GM21360 (cell line): ENCODE data around the gene HMMR.
"Not testable (repeated sequence)": the region's sequence is repeated elsewhere in the genome, so short reads cannot be mapped to it uniquely, and the experiment has no call there.

ENCODE experiments used
- ATAC-seq: cut with Tn5 transposase; IDR thresholded peaks from one replicate; pipeline ENCODE4 v1.9.1; 2021; ENCODE audit warnings: mild to moderate bottlenecking, moderate library complexity; ENCODE audit not compliant: unreplicated experiment

Gene HMMR

DNA sequence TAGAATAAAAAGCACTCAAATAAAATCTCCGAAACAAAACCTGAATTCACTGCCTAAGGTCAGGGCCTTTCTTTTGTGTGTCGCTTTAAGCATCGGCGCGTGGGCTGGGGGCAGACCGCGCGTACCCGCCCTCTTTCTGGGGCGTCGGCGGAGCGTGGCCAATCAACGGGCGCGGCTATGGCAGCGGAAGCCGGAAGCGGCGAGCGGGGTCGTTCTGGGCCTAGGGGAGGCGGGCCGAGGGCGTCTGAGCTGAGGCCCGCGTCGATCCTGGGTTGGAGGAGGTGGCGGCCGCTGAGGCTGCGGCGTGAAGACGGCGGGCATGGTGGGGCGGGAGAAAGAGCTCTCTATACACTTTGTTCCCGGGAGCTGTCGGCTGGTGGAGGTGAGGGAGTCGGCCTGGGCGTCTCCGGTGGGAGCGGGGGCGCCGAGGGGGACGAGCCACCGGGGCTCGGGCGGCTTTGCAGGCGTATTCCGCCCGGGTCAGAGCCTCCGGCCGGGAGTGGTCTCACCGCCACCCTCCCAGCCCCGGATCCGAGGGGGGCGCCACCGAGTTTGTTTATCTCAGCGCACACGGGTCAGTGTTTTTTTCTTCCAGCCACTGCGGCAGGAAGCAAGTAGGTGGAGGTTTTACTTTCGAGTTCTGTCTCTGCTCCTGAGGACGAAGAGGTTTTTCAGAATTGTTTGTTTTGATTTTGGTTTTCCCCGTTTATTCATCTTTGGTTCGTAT lies 45.1 kb downstream of the HMMR start, which contains the start of gene MAT2B:
Gene MAT2B (plus strand): TSS at position 252 of the 727 bp plus-strand sequence. CDS start 68 bp downstream, at position 320.
- ATAC-seq: peak; percentile 85

DNA sequence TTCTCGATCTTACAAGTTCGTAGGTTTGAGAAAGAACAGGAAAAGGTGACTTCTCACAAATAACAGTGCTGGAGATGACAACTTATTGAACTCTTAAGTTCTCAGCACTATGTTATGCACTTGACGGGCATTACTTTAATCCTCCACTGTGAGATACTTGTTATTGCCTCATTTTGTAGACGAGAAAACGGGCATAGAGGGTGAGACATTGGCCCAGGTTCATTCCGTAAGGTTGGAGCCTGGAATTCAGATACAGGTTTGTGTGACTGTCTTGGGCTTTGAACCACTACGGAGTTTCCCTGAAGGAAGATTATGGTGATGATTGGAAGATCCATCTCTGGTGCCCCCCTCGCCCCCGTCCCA lies 45.6 kb downstream of the HMMR start:
- ATAC-seq: peak; percentile 8

DNA sequence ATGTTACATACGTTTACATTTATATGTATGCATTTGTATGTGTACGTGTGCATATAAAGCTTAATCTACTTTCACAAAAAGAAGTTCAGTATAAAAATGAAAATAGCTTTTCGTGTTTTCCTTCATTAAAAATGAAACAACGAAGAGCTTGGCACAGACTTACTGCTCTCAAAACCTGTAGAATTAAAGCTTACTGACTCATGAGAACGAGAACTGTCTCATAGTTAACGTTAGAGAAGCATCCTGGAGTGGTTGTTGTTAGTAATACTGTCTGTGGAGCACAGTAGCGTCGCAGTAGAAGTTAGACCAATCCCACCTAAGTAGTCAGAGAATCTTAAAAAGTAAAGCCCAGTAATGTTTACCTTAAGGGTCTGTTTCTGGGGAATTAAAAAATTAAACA lies 46.3 kb downstream of the HMMR start:
- no peak for ATAC-seq

DNA sequence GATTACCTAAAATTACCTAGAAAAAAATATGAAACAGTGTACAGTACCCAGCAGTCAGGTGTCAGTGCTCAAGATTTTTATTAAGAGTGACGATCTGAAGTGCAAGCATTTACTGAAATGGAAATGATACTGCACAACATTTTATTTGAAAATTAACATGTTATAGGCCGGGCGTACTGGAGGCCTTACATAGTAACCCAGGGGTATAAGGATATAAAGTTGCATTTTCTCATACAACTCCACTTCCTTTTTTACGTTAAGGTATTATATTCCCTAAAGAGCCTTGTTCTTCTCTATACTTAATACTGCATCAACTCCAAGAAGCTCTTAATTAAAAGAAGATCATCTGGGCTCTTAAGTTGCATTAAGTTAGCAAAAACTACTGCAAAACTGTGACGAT lies 48.3 kb downstream of the HMMR start:
- no peak for ATAC-seq

DNA sequence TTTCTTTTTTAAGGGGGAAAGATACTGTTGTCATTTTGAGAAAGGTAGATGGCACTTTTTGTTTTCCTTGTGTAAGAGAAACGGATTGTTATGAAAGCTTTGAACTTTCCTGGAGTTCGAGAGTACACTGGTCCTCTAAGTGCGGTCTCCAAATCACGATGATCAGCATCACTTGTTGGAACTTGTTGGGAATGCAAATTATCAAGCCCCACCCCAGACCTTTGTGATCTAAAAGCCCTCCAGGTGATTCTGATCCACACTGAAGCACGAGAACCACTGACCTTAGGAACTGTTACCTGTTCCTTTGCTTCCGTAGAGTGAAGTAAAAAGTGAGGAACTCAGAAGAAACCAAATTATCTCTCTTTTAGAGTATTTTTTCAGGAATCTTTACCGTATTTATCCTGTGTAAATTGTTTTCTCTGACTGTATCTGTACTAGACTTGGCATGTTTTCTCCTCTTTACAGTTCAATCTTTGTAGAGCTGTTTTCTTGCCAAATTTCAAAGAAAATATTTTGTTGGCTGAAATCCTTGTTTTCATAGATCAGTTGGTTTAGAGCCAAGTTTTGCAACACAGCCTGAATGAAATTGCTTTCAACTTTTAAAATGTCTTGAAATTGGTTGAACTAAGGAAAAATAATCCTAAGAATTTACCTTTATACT lies 49.0 kb downstream of the HMMR start:
- no peak for ATAC-seq

DNA sequence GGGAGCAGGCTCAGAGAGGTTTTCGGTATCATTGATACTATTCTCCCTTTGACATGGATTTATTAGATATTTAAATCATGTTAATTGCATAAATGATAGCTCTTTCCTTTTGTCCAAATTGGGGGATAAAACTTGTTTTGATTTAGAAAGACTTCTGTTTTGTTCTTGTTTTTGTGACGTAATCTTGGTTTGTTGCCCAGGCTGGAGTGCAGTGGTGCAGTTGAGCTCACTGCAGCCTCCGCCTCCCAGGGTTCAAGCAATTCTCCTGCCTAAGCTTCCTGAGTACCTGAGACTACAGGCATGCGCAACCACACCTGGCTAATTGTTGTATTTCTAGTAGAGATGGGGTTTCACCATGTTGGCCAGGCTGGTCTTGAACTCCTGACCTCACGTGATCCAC lies 52.1 kb downstream of the HMMR start:
- no peak for ATAC-seq

DNA sequence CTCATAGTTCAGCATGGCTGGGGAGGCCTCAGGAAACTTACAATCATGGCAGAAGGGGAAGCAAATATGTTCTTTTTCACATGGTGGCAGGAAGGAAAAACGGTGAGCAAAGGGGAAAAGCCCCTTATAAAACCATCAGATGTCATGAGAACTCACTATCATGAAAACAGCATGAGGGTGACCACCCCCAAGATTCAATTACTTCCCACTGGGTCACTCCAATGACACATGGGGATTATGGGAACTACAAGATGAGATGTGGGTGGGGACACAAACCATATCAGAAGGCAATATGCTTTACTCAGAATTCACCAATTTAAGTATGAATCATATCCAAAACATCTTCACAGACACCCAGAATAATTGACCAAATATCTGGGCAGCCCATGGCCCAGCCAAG lies 64.7 kb downstream of the HMMR start:
- ATAC-seq: no peak

DNA sequence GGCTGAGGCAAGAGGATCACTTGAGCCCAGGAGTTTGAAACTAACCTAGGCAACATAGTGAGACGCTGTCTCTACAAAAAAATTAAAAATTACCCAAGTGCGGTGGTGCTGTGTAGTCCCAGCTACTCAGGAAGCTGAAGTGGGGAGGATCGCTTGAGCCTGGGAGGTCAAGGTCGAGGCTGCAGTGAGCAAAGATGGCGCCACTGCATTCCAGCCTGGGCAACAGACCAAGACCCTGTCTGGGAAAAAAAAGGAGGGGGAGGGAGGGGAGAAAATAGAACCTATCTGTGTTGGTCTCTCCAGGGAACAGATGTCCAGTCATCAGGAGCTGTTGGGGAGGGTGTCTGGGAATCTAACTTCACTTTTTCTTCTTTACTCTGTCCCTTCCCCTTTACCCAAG lies 69.3 kb downstream of the HMMR start:
- no peak for ATAC-seq

DNA sequence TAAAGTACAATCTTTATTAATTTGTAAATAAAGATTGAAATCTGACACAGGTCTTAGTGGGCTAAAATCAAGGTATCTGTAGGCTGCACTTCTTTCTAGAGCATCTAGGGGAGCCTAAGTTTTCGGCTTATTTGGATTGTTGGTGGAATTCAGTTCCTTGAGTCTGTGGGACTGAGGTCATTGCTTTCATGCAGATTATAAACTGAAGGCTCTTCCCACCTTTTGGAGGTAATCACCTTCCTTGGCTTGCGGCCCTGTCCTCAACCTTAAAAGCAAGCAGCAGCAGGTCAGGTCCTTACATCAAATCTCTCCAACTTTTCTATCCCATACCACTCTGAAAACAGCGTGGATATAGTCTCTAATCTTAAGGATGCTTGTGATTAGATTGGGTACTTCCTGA lies 70.8 kb downstream of the HMMR start:
- ATAC-seq: no peak

DNA sequence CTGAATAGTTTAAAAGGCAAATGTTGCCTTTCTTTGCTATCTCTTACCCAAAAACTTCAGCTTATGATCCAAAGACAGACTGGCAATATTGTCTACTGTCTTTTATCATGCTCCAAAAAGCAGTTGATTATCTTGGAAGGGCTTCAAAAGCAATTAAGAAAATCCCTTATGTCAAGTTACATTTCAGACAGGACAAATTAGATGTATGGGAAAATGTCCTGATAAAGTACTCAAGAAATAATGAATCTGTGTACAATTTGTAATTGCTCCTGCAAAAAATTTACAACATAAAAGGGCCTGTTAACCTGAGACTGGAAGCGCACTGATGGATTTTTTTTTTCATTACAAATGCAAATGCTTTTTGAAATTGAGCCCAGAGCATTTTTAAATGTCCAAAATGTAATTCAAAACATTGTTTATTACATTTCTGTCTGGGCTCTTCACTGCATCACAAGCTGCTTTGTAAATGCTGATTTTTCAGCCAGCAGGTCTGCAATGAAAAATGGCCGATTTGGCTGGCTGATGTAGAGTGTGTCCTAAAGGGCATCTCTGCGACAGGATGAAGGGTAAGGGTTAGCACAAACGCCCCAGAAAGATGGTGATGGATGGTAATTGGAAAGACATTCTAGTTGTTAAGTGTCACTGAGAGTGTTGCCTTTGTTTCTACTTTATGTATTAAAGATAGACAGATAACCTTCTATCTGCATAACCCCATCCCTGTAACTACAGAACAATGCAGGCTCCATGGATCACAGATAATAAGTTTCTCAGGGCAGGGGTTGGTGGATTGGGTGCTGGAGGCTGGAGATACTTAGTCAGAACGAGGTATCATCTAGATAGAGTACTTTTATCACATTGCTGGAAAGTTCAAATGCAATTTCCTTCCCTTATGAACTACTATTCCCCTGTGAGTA lies 72.0 kb downstream of the HMMR start:
- ATAC-seq: no peak

DNA sequence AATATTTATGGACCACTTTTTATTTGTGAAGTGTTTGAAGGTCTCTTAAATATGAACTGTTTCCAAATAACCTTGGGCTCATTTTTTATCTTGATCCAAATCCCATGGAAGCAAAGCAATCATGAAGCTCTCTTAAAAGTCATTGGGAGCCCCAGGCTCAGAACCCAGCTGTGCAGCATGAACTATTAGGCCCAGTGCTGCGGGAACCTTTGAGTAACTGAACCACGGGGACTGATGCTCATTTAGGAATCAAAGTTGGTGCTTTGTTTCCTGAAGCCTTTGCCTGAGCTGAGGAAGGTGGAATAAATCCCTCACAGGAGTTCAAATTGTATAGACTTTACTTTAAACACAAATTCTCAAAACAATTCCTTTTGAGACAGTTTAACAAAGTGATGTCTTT lies 72.8 kb downstream of the HMMR start:
- no peak for ATAC-seq

DNA sequence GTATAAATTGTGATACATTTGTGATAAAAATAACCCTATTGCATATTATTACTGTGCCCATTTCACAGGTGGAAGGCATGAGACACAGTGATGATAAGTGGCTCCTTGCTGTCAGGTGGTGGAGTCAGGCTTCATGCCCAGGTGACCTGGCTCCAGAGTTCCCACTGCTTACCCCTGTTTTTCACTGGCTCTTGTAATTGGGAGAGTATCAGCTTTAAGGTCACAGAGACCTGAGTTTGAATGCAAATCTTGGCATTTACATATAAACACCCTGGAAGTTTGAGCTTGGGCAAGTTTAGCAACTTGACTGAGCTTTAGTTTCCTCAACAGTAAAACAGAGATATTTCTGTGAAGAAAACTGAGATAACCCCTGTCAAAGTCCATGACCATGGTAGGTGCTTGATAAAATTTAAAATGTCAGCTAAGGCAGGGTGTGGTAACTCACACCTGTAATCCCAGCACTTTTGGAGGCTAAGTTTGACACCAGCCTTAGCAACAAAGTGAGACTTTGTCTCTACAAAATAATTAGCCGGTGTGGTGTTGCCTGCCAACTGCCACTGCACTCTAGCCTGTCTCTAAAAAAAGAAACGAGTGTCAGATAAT lies 74.2 kb downstream of the HMMR start:
- ATAC-seq: no peak

DNA sequence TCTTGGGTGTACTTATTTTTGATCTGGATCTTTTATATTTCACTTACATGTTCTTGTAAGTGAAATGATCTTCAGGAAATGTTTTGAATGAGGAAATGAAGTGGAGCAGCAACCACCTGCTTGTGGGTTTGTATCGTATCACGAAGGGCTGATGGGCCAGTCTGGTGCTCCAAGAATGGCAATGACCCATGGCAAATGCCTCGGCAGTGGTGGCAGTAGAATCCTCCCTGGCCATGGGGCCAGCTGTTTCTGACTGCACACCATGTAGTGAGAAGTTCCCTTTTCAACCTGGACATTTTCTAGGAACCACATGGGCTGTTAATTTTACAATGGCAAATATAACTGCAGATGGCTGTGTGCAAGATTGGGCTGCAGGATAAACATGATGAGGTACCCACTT lies 74.9 kb downstream of the HMMR start:
- no peak for ATAC-seq

DNA sequence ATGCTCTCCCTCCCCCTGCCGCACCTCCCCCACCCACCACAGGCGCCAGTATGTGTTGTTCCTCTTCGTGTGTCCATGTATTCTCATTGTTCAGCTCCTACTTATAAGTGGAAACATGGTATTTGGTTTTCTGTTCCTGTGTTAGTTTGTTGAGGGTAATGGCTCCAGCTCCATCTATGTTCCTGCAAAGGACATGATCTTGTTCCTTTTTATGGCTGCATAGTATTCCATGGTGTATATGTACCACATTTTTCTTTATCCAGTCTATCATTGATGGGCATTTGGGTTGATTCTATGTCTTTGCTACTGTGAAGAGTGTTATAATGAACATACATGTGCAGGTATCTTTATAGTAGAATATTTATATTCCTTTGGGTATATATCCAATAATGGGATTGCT lies 76.0 kb downstream of the HMMR start:
- ATAC-seq: not testable (repeated sequence)

DNA sequence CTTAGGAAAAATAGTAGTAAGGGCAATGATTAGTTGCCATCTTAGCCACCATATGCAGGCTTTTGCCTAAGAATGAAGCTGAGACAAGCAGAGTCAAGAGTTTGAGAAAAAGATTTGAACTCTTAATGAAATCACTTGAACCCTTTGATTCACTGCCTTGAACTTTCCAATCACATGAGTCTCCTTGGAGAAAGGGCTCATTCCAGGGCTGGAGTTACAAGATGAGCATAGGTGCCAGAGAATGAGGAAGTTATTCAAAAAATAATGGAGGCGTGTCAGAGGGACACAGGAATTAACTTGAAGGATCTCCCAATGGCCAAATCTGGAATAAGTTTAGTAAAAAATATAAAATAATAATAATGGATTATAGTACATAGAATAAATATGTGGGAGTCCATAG lies 80.3 kb downstream of the HMMR start:
- ATAC-seq: no peak
